GM23338 (cell line): ENCODE measurements around the gene KCNJ11. TPM values are rescaled to one million over a fixed set of nuclear protein-coding genes. Genes with fewer than 3 reads are reported as not detected.

Source experiments
- ATAC-seq: fragments of 200-7000 bp; cut with Tn5 transposase; 3 replicates; pipeline ENCODE4 v1.9.1; 2020
- DNase-seq: peaks from one replicate; pipeline ENCODE4 v3.0.0-alpha.2; 2015; ENCODE audit warnings: low spot score
- H2AFZ ChIP-seq: fragments of 200-600 bp; sonication (generic); 2 replicates; pipeline ENCODE4 v1.8.0; 2016; ENCODE audit warnings: antibody characterized with exemption, mild to moderate bottlenecking, moderate library complexity
- H3F3A ChIP-seq: fragments of 200-600 bp; sonication (generic); replicated peaks from 2 replicates; pipeline ENCODE4 v1.8.0; 2017; ENCODE audit warnings: antibody characterized with exemption, mixed run types, low read depth
- H3K27ac ChIP-seq: fragments of 200-600 bp; sonication (generic); 2 replicates; pipeline ENCODE4 v1.6.1; 2016; ENCODE audit warnings: low read depth
- H3K27me3 ChIP-seq: fragments of 200-600 bp; sonication (generic); 2 replicates; pipeline ENCODE4 v1.8.0; 2016; ENCODE audit warnings: mild to moderate bottlenecking, mixed run types, moderate library complexity; ENCODE audit not compliant: insufficient read depth
- H3K36me3 ChIP-seq: fragments of 200-600 bp; sonication (generic); 2 replicates; pipeline ENCODE4 v1.8.0; 2016; ENCODE audit warnings: mild to moderate bottlenecking; ENCODE audit not compliant: insufficient read depth
- H3K4me1 ChIP-seq: fragments of 200-600 bp; sonication (generic); 2 replicates; pipeline ENCODE4 v1.8.0; 2016; ENCODE audit warnings: mild to moderate bottlenecking, moderate library complexity; ENCODE audit not compliant: insufficient read depth
- H3K4me2 ChIP-seq: fragments of 200-600 bp; sonication (generic); 2 replicates; pipeline ENCODE4 v1.7.1; 2017; ENCODE audit warnings: mixed run types
- H3K4me3 ChIP-seq: fragments of 200-600 bp; sonication (generic); 2 replicates; pipeline ENCODE4 v1.6.1; 2016; ENCODE audit warnings: mixed run types
- H3K79me2 ChIP-seq: fragments of 200-600 bp; sonication (generic); replicated peaks from 2 replicates; pipeline ENCODE4 v1.8.0; 2017; ENCODE audit warnings: mild to moderate bottlenecking; ENCODE audit not compliant: insufficient read depth
- H3K9me2 ChIP-seq: fragments of 200-600 bp; sonication (generic); 2 replicates; pipeline ENCODE4 v1.8.0; 2017; ENCODE audit not compliant: insufficient read depth
- H4K20me1 ChIP-seq: fragments of 200-600 bp; sonication (generic); replicated peaks from 2 replicates; pipeline ENCODE4 v1.8.0; 2017; ENCODE audit warnings: mild to moderate bottlenecking; ENCODE audit not compliant: insufficient read depth
- H3K27ac Mint-ChIP-seq: 2 replicates; pipeline ENCODE4 v1.8.0; 2020; ENCODE audit warnings: inconsistent platforms, mild to moderate bottlenecking, moderate library complexity, mixed read lengths
- H3K27me3 Mint-ChIP-seq: 3 replicates; pipeline ENCODE4 v1.8.0; 2022; ENCODE audit warnings: low read depth, mild to moderate bottlenecking, moderate library complexity, mixed read lengths, inconsistent platforms; ENCODE audit not compliant: insufficient read depth, poor library complexity
- H3K36me3 Mint-ChIP-seq: 3 replicates; pipeline ENCODE4 v1.8.0; 2021; ENCODE audit warnings: low read depth, mild to moderate bottlenecking, inconsistent platforms, moderate library complexity, mixed read lengths
- H3K4me1 Mint-ChIP-seq: 3 replicates; pipeline ENCODE4 v1.8.0; 2020; ENCODE audit warnings: mild to moderate bottlenecking, inconsistent platforms, mixed read lengths
- H3K4me3 Mint-ChIP-seq: 3 replicates; pipeline ENCODE4 v1.8.0; 2021; ENCODE audit warnings: moderate library complexity, mild to moderate bottlenecking, inconsistent platforms, mixed read lengths
- H3K9me3 Mint-ChIP-seq: 3 replicates; pipeline ENCODE4 v1.8.0; 2020; ENCODE audit warnings: moderate library complexity, mild to moderate bottlenecking, inconsistent platforms, mixed read lengths
- CREB1 ChIP-seq: fragments of 250-450 bp; sonication (Bioruptor Pico); IDR thresholded peaks from 2 replicates; pipeline ENCODE4 v1.5.0; 2020; ENCODE audit warnings: low read depth, mild to moderate bottlenecking, moderate library complexity
- EZH2 ChIP-seq: fragments of 200-600 bp; sonication (generic); IDR thresholded peaks from one replicate; pipeline ENCODE4 v1.8.0; 2017; ENCODE audit warnings: antibody characterized with exemption, mild to moderate bottlenecking, low read depth; ENCODE audit not compliant: unreplicated experiment
- JUNB ChIP-seq: IDR thresholded peaks from one replicate; pipeline ENCODE4 v1.6.1; 2016; ENCODE audit warnings: antibody characterized with exemption; ENCODE audit not compliant: unreplicated experiment
- NANOG ChIP-seq: IDR thresholded peaks from 2 replicates; pipeline ENCODE4 v1.6.1; 2016; ENCODE audit warnings: antibody characterized with exemption, borderline replicate concordance
- POLR2AphosphoS5 ChIP-seq: IDR thresholded peaks from 2 replicates; pipeline ENCODE4 v1.6.1; 2016; ENCODE audit warnings: antibody characterized with exemption, low read depth
- REST ChIP-seq: IDR thresholded peaks from one replicate; pipeline ENCODE4 v1.6.1; 2018; ENCODE audit warnings: antibody characterized with exemption; ENCODE audit not compliant: unreplicated experiment
- STAT1 ChIP-seq: IDR thresholded peaks from one replicate; pipeline ENCODE4 v1.6.1; 2016; ENCODE audit warnings: antibody characterized with exemption; ENCODE audit not compliant: unreplicated experiment
- ZNF114 ChIP-seq: fragments of 250-450 bp; sonication (Bioruptor Pico); IDR thresholded peaks from 2 replicates; pipeline ENCODE4 v1.5.0; 2020; ENCODE audit warnings: mild to moderate bottlenecking, moderate library complexity
- ZNF331 ChIP-seq: fragments of 250-450 bp; sonication (Bioruptor Pico); IDR thresholded peaks from 2 replicates; pipeline ENCODE4 v1.5.0; 2020; ENCODE audit warnings: low read depth, mild to moderate bottlenecking, moderate library complexity
- ZNF462 ChIP-seq: fragments of 250-450 bp; sonication (Bioruptor Pico); IDR thresholded peaks from 2 replicates; pipeline ENCODE4 v1.5.0; 2020; ENCODE audit warnings: mild to moderate bottlenecking, moderate library complexity
- polyA plus RNA-seq: library from polyadenylated mRNA; unstranded; fragments of >200 nt; fragmentation: Nextera tagmentation; extraction: Ambion mirVana; gene quantifications from 2 replicates; pipeline ENCODE4 v1.2.1, GENCODE V29; 2016
- total RNA-seq: library from RNA; depleted of rRNA; stranded (reverse); fragments of >200 nt; shearing (Covaris generic); gene quantifications from 2 replicates; pipeline ENCODE4 v1.2.3, GENCODE V29; 2014
- TF ChIP-seq, protein P1 (sequence below): IDR thresholded peaks from 2 replicates; pipeline ENCODE4 v1.6.1; 2016; ENCODE audit warnings: antibody characterized with exemption
- TF ChIP-seq, protein P2 (sequence below), 2 experiments: fragments of 200-600 bp in 1 of 2; sonication (generic) in 1 of 2; conservative IDR thresholded peaks; 2 replicates each; pipeline versions ENCODE4 v1.5.1 to v1.6.1; 2016 to 2017; ENCODE audit warnings: antibody characterized with exemption in 2 of 2, low read depth in 2 of 2, mild to moderate bottlenecking in 2 of 2, moderate library complexity in 1 of 2

KCNJ11 gene
- total and polyA plus RNA-seq, 2 experiments from 2014 or later = 0.89 to 7.9 TPM

- DNase-seq (no peak), ATAC-seq (no peak)
- Mint-ChIP-seq H3K9me3 (peaks cover 38% of the 10 kb centered on the region), H3K4me3 (no peak overlapping the region), H3K27me3 (peaks cover 9% of the 10 kb centered on the region), H3K4me1 (no peaks in the 10 kb centered on the region), H3K27ac (no peak overlapping the region), H3K36me3 (peaks cover 23% of the 10 kb centered on the region)
- Histone ChIP-seq H3K9me2 (no peaks in the 10 kb centered on the region), H2AFZ (no peak overlapping the region), H3K4me2 (no peak overlapping the region), H3K27me3 (no peaks in the 10 kb centered on the region), H4K20me1 (no peaks in the 10 kb centered on the region), H3K79me2 (no peaks in the 10 kb centered on the region), H3K4me1 (no peaks in the 10 kb centered on the region), H3K27ac (no peak overlapping the region), H3K36me3 (peaks cover 5% of the 10 kb centered on the region; the same call in 1 of the 2 replicates), H3K4me3 (no peak overlapping the region), H3F3A (no peaks in the 10 kb centered on the region)
- TF ChIP-seq, protein P1, sequence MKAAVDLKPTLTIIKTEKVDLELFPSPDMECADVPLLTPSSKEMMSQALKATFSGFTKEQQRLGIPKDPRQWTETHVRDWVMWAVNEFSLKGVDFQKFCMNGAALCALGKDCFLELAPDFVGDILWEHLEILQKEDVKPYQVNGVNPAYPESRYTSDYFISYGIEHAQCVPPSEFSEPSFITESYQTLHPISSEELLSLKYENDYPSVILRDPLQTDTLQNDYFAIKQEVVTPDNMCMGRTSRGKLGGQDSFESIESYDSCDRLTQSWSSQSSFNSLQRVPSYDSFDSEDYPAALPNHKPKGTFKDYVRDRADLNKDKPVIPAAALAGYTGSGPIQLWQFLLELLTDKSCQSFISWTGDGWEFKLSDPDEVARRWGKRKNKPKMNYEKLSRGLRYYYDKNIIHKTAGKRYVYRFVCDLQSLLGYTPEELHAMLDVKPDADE = no peak
- TF ChIP-seq REST = no peak
- no peak for TF ChIP-seq STAT1
- no peak for TF ChIP-seq CREB1 (CRISPR knock-in tag)
- no peak for TF ChIP-seq ZNF462 (CRISPR knock-in tag)
- no peak for TF ChIP-seq ZNF114 (CRISPR knock-in tag)
- no peak for TF ChIP-seq EZH2
- TF ChIP-seq ZNF331 = no peak
- TF ChIP-seq POLR2AphosphoS5 = no peak
- no peak for TF ChIP-seq JUNB
- no peak for TF ChIP-seq NANOG
- TF ChIP-seq, protein P2, sequence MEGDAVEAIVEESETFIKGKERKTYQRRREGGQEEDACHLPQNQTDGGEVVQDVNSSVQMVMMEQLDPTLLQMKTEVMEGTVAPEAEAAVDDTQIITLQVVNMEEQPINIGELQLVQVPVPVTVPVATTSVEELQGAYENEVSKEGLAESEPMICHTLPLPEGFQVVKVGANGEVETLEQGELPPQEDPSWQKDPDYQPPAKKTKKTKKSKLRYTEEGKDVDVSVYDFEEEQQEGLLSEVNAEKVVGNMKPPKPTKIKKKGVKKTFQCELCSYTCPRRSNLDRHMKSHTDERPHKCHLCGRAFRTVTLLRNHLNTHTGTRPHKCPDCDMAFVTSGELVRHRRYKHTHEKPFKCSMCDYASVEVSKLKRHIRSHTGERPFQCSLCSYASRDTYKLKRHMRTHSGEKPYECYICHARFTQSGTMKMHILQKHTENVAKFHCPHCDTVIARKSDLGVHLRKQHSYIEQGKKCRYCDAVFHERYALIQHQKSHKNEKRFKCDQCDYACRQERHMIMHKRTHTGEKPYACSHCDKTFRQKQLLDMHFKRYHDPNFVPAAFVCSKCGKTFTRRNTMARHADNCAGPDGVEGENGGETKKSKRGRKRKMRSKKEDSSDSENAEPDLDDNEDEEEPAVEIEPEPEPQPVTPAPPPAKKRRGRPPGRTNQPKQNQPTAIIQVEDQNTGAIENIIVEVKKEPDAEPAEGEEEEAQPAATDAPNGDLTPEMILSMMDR (conservative IDR thresholded peaks at IDR 0.05; ENCODE audit: low read depth in 2 of 2) = no peak
Measured at GRCh38 chr11:17378655-17379054, 9.8 kb downstream of the KCNJ11 start.
